ENCODE results near the gene CHRND.
"Not testable (repeated sequence)": the region's sequence is repeated elsewhere in the genome, so short reads cannot be mapped to it uniquely, and the experiment has no call there.

The CHRND gene

DNA sequence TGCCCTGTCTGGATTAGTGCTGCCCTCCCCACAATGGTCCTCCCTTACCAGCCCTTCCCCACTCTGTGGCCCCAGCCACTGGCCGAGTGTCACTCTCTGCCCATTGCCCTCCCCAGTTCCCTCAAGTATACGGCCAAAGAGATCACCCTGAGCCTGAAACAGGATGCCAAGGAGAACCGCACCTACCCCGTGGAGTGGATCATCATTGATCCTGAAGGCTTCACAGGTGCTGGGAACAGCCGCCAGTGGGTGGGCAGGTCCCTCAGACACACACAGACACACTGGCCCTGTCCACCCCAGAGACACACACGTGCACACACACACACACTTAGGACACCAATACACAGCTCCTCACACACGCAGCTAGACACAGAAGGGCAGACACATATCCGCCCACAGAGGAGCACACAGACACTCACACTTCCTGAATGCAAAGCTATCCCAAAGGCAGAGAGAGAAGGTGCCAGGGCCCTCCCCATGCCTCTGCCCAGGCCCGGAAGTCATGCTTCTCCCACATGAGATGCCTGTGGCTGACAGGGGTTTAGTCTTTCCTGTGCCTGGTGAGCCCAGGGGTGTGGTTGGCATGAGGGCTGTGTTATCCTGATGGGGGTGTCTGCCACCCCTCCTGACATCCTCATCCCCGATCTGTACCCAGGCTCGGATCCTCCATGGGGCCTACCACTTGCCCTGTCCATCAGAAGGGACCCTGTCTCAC, 2.9 kb downstream of the CHRND start:
- DNase-seq: no peak

DNA sequence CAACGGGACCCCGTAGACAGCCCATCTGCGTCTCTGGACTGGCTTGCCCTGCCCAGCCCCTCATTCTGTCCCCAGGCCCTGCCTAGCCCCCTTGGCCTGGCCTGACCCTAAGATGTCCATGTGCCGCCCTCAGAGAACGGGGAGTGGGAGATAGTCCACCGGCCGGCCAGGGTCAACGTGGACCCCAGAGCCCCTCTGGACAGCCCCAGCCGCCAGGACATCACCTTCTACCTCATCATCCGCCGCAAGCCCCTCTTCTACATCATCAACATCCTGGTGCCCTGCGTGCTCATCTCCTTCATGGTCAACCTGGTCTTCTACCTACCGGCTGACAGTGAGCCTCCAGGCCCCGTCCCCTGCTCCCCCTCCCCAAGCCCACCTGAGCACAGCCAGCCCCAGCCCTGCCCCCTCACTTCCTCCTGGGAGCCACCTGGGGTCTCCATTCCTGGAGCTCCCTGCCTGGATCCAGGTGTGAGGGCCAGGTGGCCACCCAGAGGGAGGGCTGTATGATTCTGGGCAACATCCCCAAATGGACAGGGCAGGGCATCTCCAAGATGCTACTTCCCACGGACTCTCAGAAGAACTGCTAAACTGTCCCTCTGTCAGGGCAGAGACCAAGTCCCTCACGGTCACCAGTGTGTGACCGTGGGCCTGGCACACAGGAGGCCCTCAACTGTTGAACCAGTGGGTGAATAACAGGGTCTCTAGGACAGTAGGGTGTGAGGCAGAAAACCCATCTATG, 4.0 kb downstream of the CHRND start:
- no peak for DNase-seq

DNA sequence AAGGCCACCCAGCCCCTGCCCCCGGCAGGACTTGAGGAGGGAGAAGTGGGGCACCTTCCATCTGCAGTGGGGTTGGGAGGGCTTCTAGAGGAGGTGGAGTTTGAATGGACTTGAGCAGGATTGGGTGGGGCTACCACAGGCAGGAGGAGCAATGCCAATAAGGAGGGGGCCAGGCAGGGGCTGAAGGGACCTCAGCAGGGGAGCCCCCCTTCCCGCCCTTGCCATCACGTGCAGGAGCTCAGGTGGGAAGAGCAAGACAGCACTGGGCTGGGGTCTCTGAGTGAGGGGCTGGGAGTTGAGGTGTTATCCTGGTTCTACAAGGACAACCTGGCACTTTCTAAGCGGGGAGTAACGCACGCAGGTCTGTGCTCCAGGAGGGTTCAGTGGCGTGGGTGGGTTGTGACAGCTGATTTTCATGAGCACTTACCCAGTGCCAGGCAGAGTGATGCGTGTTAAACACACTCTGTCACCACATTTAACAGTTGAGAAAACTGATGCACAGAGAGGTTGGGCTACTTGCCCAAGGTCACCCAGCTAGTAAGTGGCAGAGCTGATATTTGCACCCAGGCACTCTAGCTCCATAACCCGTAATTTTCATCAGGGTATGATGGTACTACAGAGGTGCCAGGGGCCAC, 4.8 kb downstream of the CHRND start:
- DNase-seq: no peak

DNA sequence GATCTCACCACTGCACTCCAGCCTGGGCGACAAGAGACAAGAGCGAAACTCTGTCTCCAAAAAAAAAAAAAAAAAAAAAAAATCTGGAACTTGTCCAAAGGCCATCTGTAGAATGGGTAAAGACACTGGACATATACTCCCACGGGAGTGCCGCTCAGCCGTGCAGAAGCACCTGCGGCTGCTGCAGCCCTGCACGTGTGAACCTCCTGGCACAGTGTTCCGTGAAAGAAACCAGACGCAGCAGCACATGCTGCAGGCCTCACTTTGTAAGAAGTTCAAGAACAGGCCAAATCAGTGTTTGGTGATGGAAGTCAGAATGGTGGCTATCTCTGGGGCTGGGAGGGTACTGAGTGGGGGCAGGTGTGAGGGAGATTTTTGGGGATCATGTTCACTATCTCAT, 6.5 kb downstream of the CHRND start:
- DNase-seq: no peak

DNA sequence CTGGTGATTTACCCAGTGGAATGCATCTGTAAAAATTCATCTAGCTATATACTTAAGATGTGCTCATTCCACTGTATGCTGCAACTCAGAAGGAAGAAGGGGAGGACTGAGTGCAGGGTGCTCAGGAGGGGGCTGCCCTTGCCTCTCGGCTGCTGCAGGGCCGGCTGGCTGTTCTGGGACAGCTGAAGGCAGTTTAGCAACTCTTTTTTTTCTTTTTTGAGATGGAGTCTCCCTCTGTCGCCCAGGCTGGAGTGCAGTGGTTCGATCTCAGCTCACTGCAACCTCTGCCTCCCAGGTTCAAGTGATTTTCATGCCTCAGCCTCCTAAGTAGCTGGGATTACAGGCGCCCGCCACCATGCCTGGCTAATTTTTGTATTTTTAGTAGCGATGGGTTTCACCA, 6.9 kb downstream of the CHRND start:
- not testable (repeated sequence) for DNase-seq

DNA sequence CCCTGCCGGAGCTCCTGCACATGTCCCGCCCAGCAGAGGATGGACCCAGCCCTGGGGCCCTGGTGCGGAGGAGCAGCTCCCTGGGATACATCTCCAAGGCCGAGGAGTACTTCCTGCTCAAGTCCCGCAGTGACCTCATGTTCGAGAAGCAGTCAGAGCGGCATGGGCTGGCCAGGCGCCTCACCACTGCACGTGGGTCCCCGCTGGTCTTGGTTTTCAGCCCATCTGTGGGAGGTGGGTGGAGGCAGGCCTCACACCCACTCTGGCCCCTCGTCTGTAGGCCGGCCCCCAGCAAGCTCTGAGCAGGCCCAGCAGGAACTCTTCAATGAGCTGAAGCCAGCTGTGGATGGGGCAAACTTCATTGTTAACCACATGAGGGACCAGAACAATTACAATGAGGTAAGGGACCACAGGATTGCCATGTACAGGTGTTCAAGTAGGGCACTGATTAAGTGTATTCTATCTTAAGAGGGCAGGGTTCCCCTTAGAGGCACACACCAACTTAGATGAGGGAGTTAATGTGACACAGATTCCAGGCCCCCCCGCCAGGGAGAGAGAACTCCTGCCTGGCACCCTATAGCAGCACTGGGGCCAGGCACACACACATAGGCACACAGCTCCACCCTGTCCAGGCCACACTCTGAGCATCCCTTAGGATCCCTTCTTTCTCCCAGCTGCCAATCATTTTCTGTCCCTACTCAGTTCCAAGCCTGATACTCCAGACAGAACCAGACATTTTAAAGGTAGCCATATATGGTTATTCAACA, 8.2 kb downstream of the CHRND start:
- DNase-seq: no peak

DNA sequence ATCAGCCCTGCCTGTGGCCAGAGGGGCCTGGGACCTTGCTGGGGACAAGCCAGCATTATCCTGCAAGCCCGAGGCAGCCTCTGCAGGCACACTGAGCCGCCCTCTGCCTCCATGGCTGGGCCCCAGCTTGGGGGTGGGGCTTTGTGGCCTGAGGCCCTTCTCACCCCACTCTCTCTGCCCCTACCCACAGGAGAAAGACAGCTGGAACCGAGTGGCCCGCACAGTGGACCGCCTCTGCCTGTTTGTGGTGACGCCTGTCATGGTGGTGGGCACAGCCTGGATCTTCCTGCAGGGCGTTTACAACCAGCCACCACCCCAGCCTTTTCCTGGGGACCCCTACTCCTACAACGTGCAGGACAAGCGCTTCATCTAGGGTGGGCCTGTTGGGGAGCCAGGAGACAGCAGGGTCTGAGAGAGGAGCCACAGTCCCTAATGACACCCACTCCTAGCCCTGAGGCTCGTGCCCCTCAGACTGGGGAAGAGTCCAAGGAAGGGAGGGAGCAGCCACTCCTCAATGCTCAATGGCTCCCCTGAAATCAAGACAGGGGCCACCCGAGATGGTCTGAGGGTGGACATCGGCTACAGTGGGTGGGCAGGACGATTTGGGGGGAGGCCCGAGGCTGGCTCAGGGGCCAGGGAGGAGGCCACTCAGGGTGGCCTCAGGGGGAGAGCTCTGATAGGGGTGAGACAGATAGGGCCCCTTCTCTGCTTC, 9.1 kb downstream of the CHRND start:
- no peak for DNase-seq

DNA sequence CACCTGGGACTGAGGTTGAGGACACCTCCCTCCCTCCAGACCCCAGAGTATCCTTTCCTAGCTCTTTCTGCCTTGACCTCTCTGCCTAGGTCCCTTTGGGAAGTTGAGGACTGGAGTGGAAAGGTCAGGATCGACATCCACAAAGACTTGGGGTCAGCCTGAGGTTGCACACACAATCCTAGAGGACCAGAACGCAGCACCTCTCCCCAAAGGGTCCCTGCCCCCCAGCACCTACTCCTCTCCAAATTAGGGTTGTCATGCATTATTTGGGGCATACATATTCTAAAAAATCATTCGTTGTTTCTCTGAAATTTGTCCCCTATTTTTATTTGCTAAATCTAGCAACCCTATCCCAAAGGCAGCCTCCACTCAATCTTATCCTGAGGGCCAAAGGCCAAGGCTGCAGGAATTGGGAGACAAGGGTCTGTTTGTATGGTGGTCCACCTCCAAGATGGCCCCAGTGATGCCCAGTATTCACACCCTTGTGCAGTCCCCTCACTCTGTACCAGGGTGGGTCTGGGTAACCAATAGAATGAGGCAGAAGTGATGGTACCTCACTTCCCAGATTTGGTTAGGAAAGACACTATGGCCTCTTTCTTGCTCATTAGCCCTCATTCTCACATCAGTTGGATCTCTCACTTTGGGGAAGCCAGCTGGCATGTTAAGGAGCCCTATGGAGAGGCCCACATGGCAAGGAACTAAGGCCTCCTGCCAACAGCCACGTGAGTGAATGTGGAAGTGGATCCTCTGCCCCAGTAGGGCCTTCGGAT, 10.0 kb downstream of the CHRND start:
- DNase-seq: no peak

DNA sequence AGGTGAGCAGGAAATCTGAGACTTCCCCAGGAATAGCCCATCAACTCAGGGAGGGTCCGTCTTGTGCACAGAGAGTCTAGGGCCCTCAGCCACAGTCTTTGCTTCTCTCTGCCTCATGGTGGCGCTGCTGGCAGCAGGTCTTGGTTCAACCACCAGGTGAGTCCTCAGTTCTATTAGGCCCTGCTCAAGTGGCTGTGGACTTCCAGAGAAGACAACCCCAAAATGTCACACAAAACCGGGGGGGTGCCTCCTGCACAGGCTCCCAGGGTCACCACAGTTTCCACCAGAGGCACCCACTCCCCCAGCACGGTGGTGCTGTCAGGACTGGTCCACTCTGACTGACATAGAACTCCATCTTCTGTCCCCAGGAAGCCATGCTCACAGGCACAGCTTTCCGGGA, 11.1 kb downstream of the CHRND start:
- DNase-seq: no peak

DNA sequence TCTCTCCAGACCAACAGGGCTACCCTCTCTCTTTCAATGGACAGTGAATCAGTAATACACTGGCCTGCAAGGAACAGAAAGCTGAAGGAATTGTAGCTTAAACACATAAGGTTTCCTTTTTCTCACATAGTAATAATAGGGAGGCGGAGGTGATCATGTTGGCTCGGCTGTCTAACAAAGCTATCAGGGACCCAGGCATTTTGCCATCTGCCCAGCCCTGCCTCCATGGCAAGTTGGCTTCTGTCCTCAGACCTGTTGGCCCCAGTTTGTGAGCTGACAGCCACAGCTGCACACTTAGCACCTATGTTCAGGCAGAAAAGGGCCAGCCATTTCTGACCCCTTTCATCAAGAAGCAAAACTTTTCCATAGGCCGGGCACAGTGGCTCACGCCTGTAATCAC, 11.5 kb downstream of the CHRND start:
- no peak for DNase-seq

DNA sequence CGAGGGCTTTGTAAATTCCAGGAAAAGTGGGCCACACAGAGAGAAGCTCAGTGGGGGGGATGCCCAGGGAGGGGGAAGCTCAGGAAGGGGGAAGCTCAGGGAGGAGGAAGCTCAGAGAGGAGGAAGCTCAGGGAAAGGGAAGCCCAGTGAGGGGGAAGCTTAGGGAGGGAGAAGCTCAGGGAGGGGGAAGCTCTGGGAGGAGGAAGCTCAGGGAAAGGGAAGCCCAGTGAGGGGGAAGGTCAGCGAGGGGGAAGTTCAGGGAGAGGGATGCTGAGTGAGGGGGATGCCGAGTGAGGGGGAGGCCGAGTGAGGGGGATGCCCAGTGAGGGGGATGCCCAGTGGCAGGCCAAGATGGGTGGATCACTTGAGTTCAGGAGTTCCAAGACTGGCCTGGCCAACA, 12.7 kb downstream of the CHRND start:
- DNase-seq: no peak

DNA sequence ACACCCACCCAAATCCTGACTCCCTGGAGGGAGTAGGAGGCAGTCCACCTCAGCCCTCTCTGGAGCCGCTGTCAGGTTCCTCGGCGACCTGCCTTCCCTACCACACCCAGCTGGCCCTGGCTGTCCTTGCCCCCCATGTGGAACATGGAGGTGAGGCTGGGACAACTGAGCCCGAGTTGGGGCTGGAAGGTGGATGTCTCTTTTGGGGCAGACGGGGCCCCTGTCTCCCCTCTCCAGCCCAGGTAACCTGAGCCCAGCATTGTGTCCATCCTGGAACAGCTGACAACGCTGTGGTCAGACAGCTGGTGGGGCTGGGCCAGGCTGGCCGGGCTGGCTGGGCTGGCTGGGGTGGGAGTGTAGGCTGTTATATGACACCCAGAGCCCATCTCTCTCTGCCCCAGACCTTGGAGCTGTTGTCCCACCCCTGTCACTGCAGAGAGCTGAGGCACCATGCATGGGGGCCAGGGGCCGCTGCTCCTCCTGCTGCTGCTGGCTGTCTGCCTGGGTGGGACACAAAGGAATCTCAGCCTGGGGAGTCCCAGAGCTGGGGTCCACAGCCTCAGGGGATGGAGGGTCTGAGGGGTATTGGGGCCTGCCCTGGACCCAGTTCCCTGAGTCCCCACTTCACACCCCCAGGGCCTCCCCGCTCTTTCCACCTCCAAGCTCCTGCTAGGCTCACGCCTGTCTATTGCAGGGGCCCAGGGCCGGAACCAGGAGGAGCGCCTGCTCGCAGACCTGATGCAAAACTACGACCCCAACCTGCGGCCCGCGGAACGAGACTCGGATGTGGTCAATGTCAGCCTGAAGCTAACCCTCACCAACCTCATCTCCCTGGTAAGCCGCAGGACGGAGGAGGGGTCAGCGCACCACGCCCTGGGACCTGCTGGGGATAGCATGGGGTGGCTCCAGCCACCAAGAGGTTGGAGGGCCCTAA, 13.6 kb downstream of the CHRND start, which contains the start of gene CHRNG:
Gene CHRNG (plus strand): TSS at position 395 of the 934 bp plus-strand sequence. CDS start 56 bp downstream, at position 451.
- DNase-seq: no peak

DNA sequence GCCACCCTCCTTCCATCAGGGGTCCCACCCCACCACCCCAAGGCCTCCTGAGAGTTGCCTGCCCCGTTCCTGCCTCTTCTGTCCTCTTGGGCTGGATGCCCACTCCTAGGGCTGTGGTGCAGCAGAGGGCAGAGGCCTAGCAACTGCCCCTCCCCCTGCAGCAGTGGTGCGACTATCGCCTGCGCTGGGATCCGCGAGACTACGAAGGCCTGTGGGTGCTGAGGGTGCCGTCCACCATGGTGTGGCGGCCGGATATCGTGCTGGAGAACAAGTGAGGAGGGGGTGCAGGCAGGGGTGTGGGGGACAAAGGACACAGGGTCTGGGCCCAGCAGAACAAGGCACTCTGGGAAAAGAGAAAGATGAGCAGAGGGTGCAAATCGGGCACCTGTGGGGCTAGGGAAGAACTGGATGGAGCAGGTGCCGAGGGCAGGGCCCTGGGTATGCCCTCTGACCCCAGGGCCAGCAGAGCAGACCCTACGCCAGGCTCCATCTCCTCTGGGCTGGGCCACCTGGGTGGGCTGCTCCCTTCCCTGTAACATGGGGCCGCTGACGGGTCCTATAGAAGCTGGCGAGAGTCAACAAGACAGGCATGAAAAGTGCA, 14.6 kb downstream of the CHRND start:
- no peak for DNase-seq

DNA sequence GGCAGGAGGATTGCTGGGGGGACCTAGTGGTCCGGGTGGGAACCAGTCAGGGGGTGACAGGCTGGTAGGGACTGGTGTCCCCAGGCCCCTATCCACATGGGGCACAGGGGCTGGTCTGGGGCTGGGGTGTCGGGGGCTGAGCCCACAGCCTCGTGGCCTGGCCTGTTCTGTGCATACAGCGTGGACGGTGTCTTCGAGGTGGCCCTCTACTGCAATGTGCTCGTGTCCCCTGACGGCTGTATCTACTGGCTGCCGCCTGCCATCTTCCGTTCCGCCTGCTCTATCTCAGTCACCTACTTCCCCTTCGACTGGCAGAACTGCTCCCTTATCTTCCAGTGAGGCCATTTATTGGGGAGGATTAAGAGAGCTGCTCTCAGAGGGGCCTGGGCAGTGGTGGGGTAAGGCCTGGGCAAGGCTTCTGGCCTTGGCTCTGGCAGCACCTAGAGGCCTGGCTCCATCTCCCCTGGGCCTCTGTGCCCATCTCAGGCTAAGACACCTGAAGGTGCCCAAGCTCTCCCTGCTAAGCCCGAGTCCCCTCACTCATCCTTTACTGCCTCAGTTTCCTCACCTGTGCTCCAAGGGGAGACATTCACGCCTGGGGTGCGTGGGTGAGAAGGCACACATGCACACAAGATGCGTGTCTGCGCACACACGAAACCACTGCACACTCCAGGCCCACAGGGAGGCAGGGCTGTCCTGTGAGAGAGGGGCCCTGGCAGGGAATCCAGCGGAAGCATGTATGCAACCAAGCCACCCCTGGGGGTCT, 15.4 kb downstream of the CHRND start:
- DNase-seq: no peak

DNA sequence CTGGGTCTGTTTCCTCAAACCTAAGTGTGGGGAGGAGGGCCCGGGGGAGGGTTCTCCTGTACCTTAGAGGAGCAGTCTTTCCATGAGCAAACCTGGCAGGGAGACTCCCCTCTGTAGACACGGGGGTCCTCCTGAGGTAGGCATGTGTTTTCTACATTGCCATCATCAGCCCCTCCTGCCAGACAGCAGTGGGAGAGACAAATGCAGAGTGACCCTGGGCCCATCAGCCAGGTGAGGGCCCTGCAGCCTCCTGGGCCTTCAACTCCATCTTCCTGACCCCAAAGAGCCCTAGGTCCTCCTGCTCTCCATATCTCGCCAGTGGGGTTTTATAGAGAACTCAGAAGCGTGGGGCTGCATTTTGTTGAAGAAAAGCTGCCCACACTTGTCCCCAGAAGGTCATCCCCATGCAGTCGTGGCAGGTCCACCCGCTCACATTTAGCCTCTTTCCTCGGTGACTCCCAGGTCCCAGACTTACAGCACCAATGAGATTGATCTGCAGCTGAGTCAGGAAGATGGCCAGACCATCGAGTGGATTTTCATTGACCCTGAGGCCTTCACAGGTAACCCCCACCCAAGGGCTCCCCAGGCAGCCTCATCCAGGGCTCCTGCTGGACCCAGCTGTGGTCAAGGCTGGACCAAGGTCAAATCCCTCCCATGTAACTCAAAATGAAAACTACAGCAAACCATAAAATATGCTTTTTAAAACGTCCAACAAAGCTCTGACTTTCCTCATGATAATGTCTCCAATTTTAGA, 16.2 kb downstream of the CHRND start:
- DNase-seq: no peak

DNA sequence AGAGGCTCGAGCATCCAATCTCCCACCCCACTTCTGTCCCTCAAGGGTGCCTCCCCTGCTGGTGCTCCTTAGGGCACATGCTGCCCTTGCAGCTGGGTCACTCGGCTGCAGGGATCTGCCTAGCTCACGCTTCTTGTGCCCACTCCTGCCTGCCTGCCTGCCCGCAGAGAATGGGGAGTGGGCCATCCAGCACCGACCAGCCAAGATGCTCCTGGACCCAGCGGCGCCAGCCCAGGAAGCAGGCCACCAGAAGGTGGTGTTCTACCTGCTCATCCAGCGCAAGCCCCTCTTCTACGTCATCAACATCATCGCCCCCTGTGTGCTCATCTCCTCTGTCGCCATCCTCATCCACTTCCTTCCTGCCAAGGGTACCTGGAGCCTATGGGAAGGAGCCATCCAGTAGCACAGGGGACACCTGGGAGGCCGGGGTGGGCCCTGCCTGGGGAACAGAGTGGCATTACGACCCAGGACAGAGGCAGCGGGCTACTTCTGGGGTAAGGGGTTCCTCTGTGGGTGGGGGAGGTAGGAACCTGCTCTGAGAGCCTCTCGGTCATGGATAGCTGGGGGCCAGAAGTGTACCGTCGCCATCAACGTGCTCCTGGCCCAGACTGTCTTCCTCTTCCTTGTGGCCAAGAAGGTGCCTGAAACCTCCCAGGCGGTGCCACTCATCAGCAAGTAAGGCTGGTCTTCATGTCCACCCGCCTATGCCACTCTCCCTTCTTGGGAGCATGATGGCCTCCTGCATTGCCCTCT, 16.9 kb downstream of the CHRND start:
- no peak for DNase-seq

DNA sequence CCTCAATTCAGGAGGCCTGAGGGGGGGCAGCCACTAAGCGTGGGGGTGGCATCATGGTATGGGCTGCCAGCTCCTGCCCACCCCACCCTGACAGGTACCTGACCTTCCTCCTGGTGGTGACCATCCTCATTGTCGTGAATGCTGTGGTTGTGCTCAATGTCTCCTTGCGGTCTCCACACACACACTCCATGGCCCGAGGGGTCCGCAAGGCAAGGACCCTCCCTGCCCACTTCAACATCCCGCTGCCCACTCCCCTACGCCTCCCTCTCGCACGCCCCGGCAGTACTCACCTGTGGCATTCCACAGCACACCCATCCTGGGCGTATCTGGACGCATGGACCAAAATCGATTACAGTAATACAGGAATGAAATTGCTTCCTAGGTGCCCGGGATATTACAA, 17.5 kb downstream of the CHRND start:
- DNase-seq: no peak
